KMS-11 (cell line): ENCODE data around the gene SLCO3A1.

Source experiments
- H2AFZ ChIP-seq: fragments of 200-600 bp; sonication (generic); 2 replicates; pipeline ENCODE4 v1.6.1; 2016; ENCODE audit warnings: antibody characterized with exemption, mixed run types, low read depth
- H3K27ac ChIP-seq: fragments of 200-600 bp; sonication (generic); 2 replicates; pipeline ENCODE4 v1.6.1; 2016; ENCODE audit warnings: mild to moderate bottlenecking, mixed run types
- H3K27me3 ChIP-seq: fragments of 200-600 bp; sonication (generic); 2 replicates; pipeline ENCODE4 v1.6.1; 2017; ENCODE audit warnings: mild to moderate bottlenecking, low read depth, mixed run types, moderate library complexity; ENCODE audit not compliant: insufficient read depth
- H3K36me3 ChIP-seq: fragments of 200-600 bp; sonication (generic); 2 replicates; pipeline ENCODE4 v1.6.1; 2017; ENCODE audit warnings: mild to moderate bottlenecking, mixed run types; ENCODE audit not compliant: insufficient read depth
- H3K4me1 ChIP-seq: fragments of 200-600 bp; sonication (generic); 2 replicates; pipeline ENCODE4 v1.6.1; 2016; ENCODE audit warnings: mild to moderate bottlenecking, low read depth, mixed run types; ENCODE audit not compliant: poor library complexity, severe bottlenecking
- H3K4me2 ChIP-seq: fragments of 200-600 bp; sonication (generic); 2 replicates; pipeline ENCODE4 v1.7.0; 2016; ENCODE audit warnings: mild to moderate bottlenecking, mixed run types
- H3K4me3 ChIP-seq: fragments of 200-600 bp; sonication (generic); IDR thresholded peaks from 2 replicates; pipeline ENCODE4 v1.6.1; 2017; ENCODE audit warnings: low read depth, low read length, mixed read lengths; ENCODE audit not compliant: insufficient read depth
- H3K79me2 ChIP-seq: fragments of 200-600 bp; sonication (generic); 2 replicates; pipeline ENCODE4 v1.6.1; 2016; ENCODE audit warnings: low read depth, mixed run types; ENCODE audit not compliant: insufficient read depth
- H3K9ac ChIP-seq: fragments of 200-600 bp; sonication (generic); 2 replicates; pipeline ENCODE4 v1.6.1; 2016; ENCODE audit warnings: mild to moderate bottlenecking, mixed run types
- H4K20me1 ChIP-seq: fragments of 200-600 bp; sonication (generic); 2 replicates; pipeline ENCODE4 v1.6.1; 2016; ENCODE audit warnings: mild to moderate bottlenecking, mixed run types; ENCODE audit not compliant: insufficient read depth
- CTCF ChIP-seq: fragments of 200-600 bp; sonication (generic); conservative IDR thresholded peaks from 2 replicates; pipeline ENCODE4 v1.6.1; 2017; ENCODE audit warnings: low read depth, mild to moderate bottlenecking, antibody characterized with exemption, low read length, moderate library complexity, mixed read lengths

The SLCO3A1 gene

GRCh38 chr15:92020207-92020606 is 166.7 kb downstream of the SLCO3A1 start:
- Histone ChIP-seq H3K4me2 (no peak overlapping the region), H3K4me1 (no peaks in the 10 kb centered on the region), H3K27ac (no peak overlapping the region), H4K20me1 (no peaks in the 10 kb centered on the region), H3K27me3 (no peaks in the 10 kb centered on the region), H3K36me3 (no peaks in the 10 kb centered on the region), H3K4me3 (no peak overlapping the region), H2AFZ (no peak overlapping the region), H3K9ac (no peak overlapping the region), H3K79me2 (no peaks in the 10 kb centered on the region)
- TF ChIP-seq CTCF = no peak

GRCh38 chr15:92020804-92021203 is 167.3 kb downstream of the SLCO3A1 start:
- H4K20me1 ChIP-seq = no peaks in the 10 kb centered on the region

GRCh38 chr15:92021792-92022191 is 168.3 kb downstream of the SLCO3A1 start:
- Histone ChIP-seq H3K36me3 (no peaks in the 10 kb centered on the region), H3K27me3 (no peaks in the 10 kb centered on the region), H3K9ac (no peak overlapping the region), H3K79me2 (no peaks in the 10 kb centered on the region), H3K4me2 (no peak overlapping the region), H3K27ac (no peak overlapping the region), H3K4me1 (no peaks in the 10 kb centered on the region), H2AFZ (no peak overlapping the region), H3K4me3 (no peak overlapping the region), H4K20me1 (no peaks in the 10 kb centered on the region)
- TF ChIP-seq CTCF = no peak

More at GRCh38 chr15:92020804-92021203, 167.3 kb downstream of the SLCO3A1 start:
- Histone ChIP-seq H2AFZ (no peak overlapping the region), H3K4me2 (no peak overlapping the region), H3K4me1 (no peaks in the 10 kb centered on the region), H3K27ac (no peak overlapping the region), H3K27me3 (no peaks in the 10 kb centered on the region), H3K79me2 (no peaks in the 10 kb centered on the region), H3K9ac (no peak overlapping the region), H3K4me3 (no peak overlapping the region), H3K36me3 (no peaks in the 10 kb centered on the region)
- no peak for TF ChIP-seq CTCF

GRCh38 chr15:92023965-92024364 is 170.5 kb downstream of the SLCO3A1 start:
- Histone ChIP-seq H3K36me3 (no peaks in the 10 kb centered on the region), H4K20me1 (no peaks in the 10 kb centered on the region), H3K4me3 (no peak overlapping the region), H3K4me2 (no peak overlapping the region), H3K79me2 (no peaks in the 10 kb centered on the region), H3K4me1 (no peaks in the 10 kb centered on the region), H2AFZ (no peak overlapping the region), H3K27me3 (no peaks in the 10 kb centered on the region), H3K27ac (no peak overlapping the region), H3K9ac (no peak overlapping the region)
- TF ChIP-seq CTCF = no peak
